Stomach (tissue), 4 donors: ENCODE measurements around the gene TLL1.

Experiments used
- POLR2A ChIP-seq, 4 donors: fragments of 450-650 bp; IDR thresholded peaks; one replicate each; pipeline ENCODE4 v1.6.1; 2016; ENCODE audit warnings: antibody characterized with exemption in 4 of 4, control low read depth in 2 of 4, mild to moderate bottlenecking in 1 of 4, moderate library complexity in 1 of 4
- TF ChIP-seq, protein P1 (sequence below), 7 experiments: fragments of 450-650 bp in 4 of 7; fragments of 200-600 bp in 3 of 7; sonication (generic) in 3 of 7; IDR thresholded peaks; one replicate each; pipeline ENCODE4 v1.5.1; 2016 to 2019; ENCODE audit warnings: antibody characterized with exemption in 7 of 7, control low read depth in 2 of 7, mild to moderate bottlenecking in 1 of 7

DNA sequence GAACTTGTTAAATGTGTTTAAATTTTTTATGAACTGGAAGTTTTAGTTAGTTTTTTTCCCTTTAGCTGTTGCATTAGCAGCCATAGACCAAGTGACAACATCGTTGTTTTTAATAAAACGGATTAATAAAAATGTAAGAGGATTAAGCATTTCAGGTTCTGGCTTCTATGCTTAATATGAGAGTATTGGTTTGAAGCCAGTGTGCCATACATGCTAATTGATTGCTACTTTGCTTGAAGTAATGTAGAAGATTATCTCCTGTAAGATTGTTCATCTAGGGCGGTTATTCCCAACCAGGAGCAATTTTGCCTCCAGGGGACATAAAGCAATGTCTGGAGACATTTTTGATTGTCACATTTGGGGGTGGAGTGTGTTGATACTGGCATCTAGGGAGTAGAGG is 54.3 kb downstream of the TLL1 start:
- no peak for TF ChIP-seq POLR2A (IDR thresholded peaks at IDR 0.05)
- TF ChIP-seq, protein P1, sequence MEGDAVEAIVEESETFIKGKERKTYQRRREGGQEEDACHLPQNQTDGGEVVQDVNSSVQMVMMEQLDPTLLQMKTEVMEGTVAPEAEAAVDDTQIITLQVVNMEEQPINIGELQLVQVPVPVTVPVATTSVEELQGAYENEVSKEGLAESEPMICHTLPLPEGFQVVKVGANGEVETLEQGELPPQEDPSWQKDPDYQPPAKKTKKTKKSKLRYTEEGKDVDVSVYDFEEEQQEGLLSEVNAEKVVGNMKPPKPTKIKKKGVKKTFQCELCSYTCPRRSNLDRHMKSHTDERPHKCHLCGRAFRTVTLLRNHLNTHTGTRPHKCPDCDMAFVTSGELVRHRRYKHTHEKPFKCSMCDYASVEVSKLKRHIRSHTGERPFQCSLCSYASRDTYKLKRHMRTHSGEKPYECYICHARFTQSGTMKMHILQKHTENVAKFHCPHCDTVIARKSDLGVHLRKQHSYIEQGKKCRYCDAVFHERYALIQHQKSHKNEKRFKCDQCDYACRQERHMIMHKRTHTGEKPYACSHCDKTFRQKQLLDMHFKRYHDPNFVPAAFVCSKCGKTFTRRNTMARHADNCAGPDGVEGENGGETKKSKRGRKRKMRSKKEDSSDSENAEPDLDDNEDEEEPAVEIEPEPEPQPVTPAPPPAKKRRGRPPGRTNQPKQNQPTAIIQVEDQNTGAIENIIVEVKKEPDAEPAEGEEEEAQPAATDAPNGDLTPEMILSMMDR (IDR thresholded peaks at IDR 0.05): no peak
